CD4-positive, alpha-beta memory T cell (primary cell): Measurements from ENCODE around the gene C9orf57. TPM values are rescaled to one million over a fixed set of nuclear protein-coding genes. Genes with fewer than 3 reads are reported as not detected.
A peak's percentile ranks its signal among the peaks of the same experiment; 100 is the strongest.

ENCODE experiments used
- CTCF ChIA-PET: fragments of 350-600 bp; sonication (Branson Sonifier 250); formaldehyde crosslinking; loops from one replicate; lab custom pipeline; 2021; ENCODE audit warnings: inconsistent platforms; ENCODE audit not compliant: partially characterized antibody; lab: Charles Lee
- POLR2A ChIA-PET: fragments of 350-600 bp; sonication (Branson Sonifier 250); formaldehyde crosslinking; loops from one replicate; lab custom pipeline; 2021; ENCODE audit not compliant: partially characterized antibody; lab: Charles Lee
- DNase-seq, 5 donors: peaks; one replicate each; pipeline versions ENCODE4 v3.0.0 to v3.0.0-alpha.2; 2020 to 2022; ENCODE audit warnings: mixed read lengths in 1 of 5
- H3K27ac ChIP-seq: one replicate; pipeline ENCODE4 v1.7.0; 2013; ENCODE audit warnings: low read depth, low read length
- H3K27me3 ChIP-seq: 2 replicates; pipeline ENCODE4 v1.7.0; 2013; ENCODE audit warnings: mild to moderate bottlenecking, low read length, moderate library complexity; ENCODE audit not compliant: insufficient read depth
- H3K36me3 ChIP-seq: 2 replicates; pipeline ENCODE4 v1.7.0; 2013; ENCODE audit warnings: mild to moderate bottlenecking, low read length, moderate library complexity; ENCODE audit not compliant: insufficient read depth
- H3K4me1 ChIP-seq: 2 replicates; pipeline ENCODE4 v1.7.0; 2013; ENCODE audit warnings: mild to moderate bottlenecking, low read length, moderate library complexity; ENCODE audit not compliant: insufficient read depth
- H3K4me3 ChIP-seq, 2 donors: one replicate each; pipeline ENCODE4 v1.7.0; 2013; ENCODE audit warnings: low read length in 2 of 2, mild to moderate bottlenecking in 1 of 2
- H3K9me3 ChIP-seq, 2 donors: one replicate each; pipeline ENCODE4 v1.7.0; 2013; ENCODE audit warnings: low read length in 2 of 2, control low read depth in 1 of 2; ENCODE audit not compliant: control insufficient read depth in 1 of 2
- H3K27ac Mint-ChIP-seq, 7 donors: one replicate each; pipeline ENCODE4 v1.8.0; 2020 to 2021; ENCODE audit warnings: mixed read lengths in 7 of 7, mild to moderate bottlenecking in 6 of 7, inconsistent platforms in 3 of 7, moderate library complexity in 3 of 7
- H3K27me3 Mint-ChIP-seq, 2 donors: one replicate each; pipeline ENCODE4 v1.8.0; 2020 to 2021; ENCODE audit warnings: mixed read lengths in 2 of 2
- H3K36me3 Mint-ChIP-seq, 2 donors: one replicate each; pipeline ENCODE4 v1.8.0; 2020 to 2021; ENCODE audit warnings: mixed read lengths in 2 of 2, inconsistent platforms in 1 of 2, mild to moderate bottlenecking in 1 of 2
- H3K4me1 Mint-ChIP-seq, 4 donors: one replicate each; pipeline ENCODE4 v1.8.0; 2020 to 2021; ENCODE audit warnings: mixed read lengths in 4 of 4, mild to moderate bottlenecking in 1 of 4
- H3K4me3 Mint-ChIP-seq, 8 donors: one replicate each; pipeline ENCODE4 v1.8.0; 2020 to 2021; ENCODE audit warnings: mixed read lengths in 8 of 8, mild to moderate bottlenecking in 7 of 8, moderate library complexity in 6 of 8, inconsistent platforms in 3 of 8
- H3K9me3 Mint-ChIP-seq, 8 donors: one replicate each; pipeline ENCODE4 v1.8.0; 2020 to 2021; ENCODE audit warnings: mixed read lengths in 8 of 8, mild to moderate bottlenecking in 5 of 8, inconsistent platforms in 3 of 8, moderate library complexity in 1 of 8
- intact Hi-C: fragments of 100-400 bp; cut with micrococcal nuclease; formaldehyde crosslinking; loops from one replicate; pipeline ENCODE4 v1.15.1; 2023
- polyA plus RNA-seq, 2 donors: library from polyadenylated mRNA; unstranded; fragments of 300-500 nt; fragmentation: Illumina TruSeq; gene quantifications; one replicate each; pipeline ENCODE4 v1.2.3, GENCODE V29; 2021
- total RNA-seq, 2 experiments: library from RNA; stranded (reverse); gene quantifications; one replicate each; pipeline ENCODE4 v1.2.3, GENCODE V29; 2021

Gene C9orf57
- total and polyA plus RNA-seq, 4 experiments from 2014 or later, result not detected

- ChIA-PET CTCF (interaction anchor here (0.7 to 10.9 kb wide), 3 partner anchors 17 to 232 kb away, joined by 4 to 111 read pairs (median 27); no protein-coding TSS in a partner anchor), POLR2A (no interaction called here)
- H3K27me3 Mint-ChIP-seq, result peaks cover 9 to 13% of the 10 kb centered on the region in 2 donors
- Histone ChIP-seq H3K27me3 (no peaks in the 10 kb centered on the region), H3K4me3 (no peak overlapping the region), H3K27ac (no peak overlapping the region), H3K4me1 (no peaks in the 10 kb centered on the region), H3K9me3 (no peaks in the 10 kb centered on the region), H3K36me3 (no peaks in the 10 kb centered on the region)
- no peaks in the 10 kb centered on the region for H3K36me3 Mint-ChIP-seq
- H3K4me3 Mint-ChIP-seq, result no peak overlapping the region
- no peak for DNase-seq
- no peaks in the 10 kb centered on the region for H3K9me3 Mint-ChIP-seq
- intact Hi-C loops, result no loop called here
- H3K4me1 Mint-ChIP-seq, result peaks cover 4 to 6% (median 5%) of the 10 kb centered on the region in 4 donors
- H3K27ac Mint-ChIP-seq, result no peak overlapping the region
Measured at GRCh38 chr9:72041775-72042194, 18.6 kb downstream of the C9orf57 start.

GRCh38 chr9:72041369-72041768, 19.0 kb downstream of the C9orf57 start:
- POLR2A ChIA-PET, result no interaction called here
- CTCF ChIA-PET, result interaction anchor here (4.5 to 10.9 kb wide), 2 partner anchors 17 to 24 kb away, joined by 27 to 111 read pairs; no protein-coding TSS in a partner anchor
- H3K9me3 ChIP-seq, result no peaks in the 10 kb centered on the region
- DNase-seq, result no peak
- intact Hi-C loops, result no loop called here
- Mint-ChIP-seq H3K36me3 (no peaks in the 10 kb centered on the region), H3K27ac (no peak overlapping the region), H3K4me3 (no peak overlapping the region), H3K9me3 (no peaks in the 10 kb centered on the region), H3K27me3 (peaks cover 10 to 13% of the 10 kb centered on the region in 2 donors), H3K4me1 (peaks cover 4 to 6% (median 5%) of the 10 kb centered on the region in 4 donors)
- H3K27ac ChIP-seq, result no peak overlapping the region
- H3K4me3 ChIP-seq, result no peak overlapping the region
- no peaks in the 10 kb centered on the region for H3K36me3 ChIP-seq
- no peaks in the 10 kb centered on the region for H3K27me3 ChIP-seq
- H3K4me1 ChIP-seq, result no peaks in the 10 kb centered on the region

- no peaks in the 10 kb centered on the region for H3K4me1 ChIP-seq
- no peak overlapping the region for H3K27ac ChIP-seq
- Mint-ChIP-seq H3K27me3 (peaks cover 9 to 14% of the 10 kb centered on the region in 2 donors), H3K36me3 (no peaks in the 10 kb centered on the region), H3K27ac (no peak overlapping the region), H3K9me3 (no peaks in the 10 kb centered on the region), H3K4me3 (no peak overlapping the region), H3K4me1 (peaks cover 4 to 6% (median 5%) of the 10 kb centered on the region in 4 donors)
- no peaks in the 10 kb centered on the region for H3K9me3 ChIP-seq
- no peak for DNase-seq
- ChIA-PET POLR2A (no interaction called here), CTCF (interaction anchor here (0.7 to 10.9 kb wide), 33 partner anchors 9 to 983 kb away, joined by 3 to 111 read pairs (median 4); no protein-coding TSS in a partner anchor)
- H3K4me3 ChIP-seq, result no peak overlapping the region
- H3K36me3 ChIP-seq, result no peaks in the 10 kb centered on the region
- no peaks in the 10 kb centered on the region for H3K27me3 ChIP-seq
- intact Hi-C loops, result loop anchor here (1.0 kb wide), 4 partner anchors 233 to 1043 kb away; no protein-coding TSS in a partner anchor
Measured at GRCh38 chr9:72039532-72039931, 20.9 kb downstream of the C9orf57 start.

- Histone ChIP-seq H3K4me3 (no peak overlapping the region), H3K36me3 (no peaks in the 10 kb centered on the region), H3K27ac (no peak overlapping the region), H3K27me3 (no peaks in the 10 kb centered on the region), H3K9me3 (no peaks in the 10 kb centered on the region), H3K4me1 (no peaks in the 10 kb centered on the region)
- peak; percentile 40 to 53 (median 49) for DNase-seq
- Mint-ChIP-seq H3K27me3 (peaks cover 9 to 12% of the 10 kb centered on the region in 2 donors), H3K9me3 (no peaks in the 10 kb centered on the region), H3K27ac (peak overlapping the region in 2 of 7 donors; percentile 34 to 39), H3K36me3 (no peaks in the 10 kb centered on the region), H3K4me1 (peaks cover 4 to 6% (median 5%) of the 10 kb centered on the region in 4 donors), H3K4me3 (peak overlapping the region in 3 of 8 donors; percentile 31 to 49 (median 48))
- intact Hi-C loops, result loop anchor here (1.0 kb wide), 4 partner anchors 233 to 1043 kb away; no protein-coding TSS in a partner anchor
- ChIA-PET POLR2A (no interaction called here), CTCF (interaction anchor here (0.7 to 10.9 kb wide), 40 partner anchors 8 to 984 kb away, joined by 3 to 111 read pairs (median 4); no protein-coding TSS in a partner anchor)
Measured at GRCh38 chr9:72038890-72039410, 21.5 kb downstream of the C9orf57 start.

- H3K36me3 ChIP-seq, result no peaks in the 10 kb centered on the region
- Mint-ChIP-seq H3K36me3 (no peaks in the 10 kb centered on the region), H3K9me3 (no peaks in the 10 kb centered on the region), H3K4me1 (peaks cover 4 to 6% (median 5%) of the 10 kb centered on the region in 4 donors), H3K4me3 (no peak overlapping the region), H3K27me3 (peaks cover 9 to 12% of the 10 kb centered on the region in 2 donors), H3K27ac (no peak overlapping the region)
- H3K4me1 ChIP-seq, result no peaks in the 10 kb centered on the region
- CTCF ChIA-PET, result interaction anchor here (0.7 to 10.9 kb wide), 29 partner anchors 8 to 984 kb away, joined by 3 to 111 read pairs (median 6); no protein-coding TSS in a partner anchor
- intact Hi-C loops, result no loop called here
- no peaks in the 10 kb centered on the region for H3K27me3 ChIP-seq
- H3K27ac ChIP-seq, result no peak overlapping the region
- POLR2A ChIA-PET, result no interaction called here
- H3K4me3 ChIP-seq, result no peak overlapping the region
- H3K9me3 ChIP-seq, result no peaks in the 10 kb centered on the region
- DNase-seq, result no peak
Measured at GRCh38 chr9:72038408-72038807, 22.0 kb downstream of the C9orf57 start.

GRCh38 chr9:72037571-72037970, 22.8 kb downstream of the C9orf57 start:
- Mint-ChIP-seq H3K36me3 (no peaks in the 10 kb centered on the region), H3K27ac (no peak overlapping the region), H3K27me3 (peaks cover 9 to 12% of the 10 kb centered on the region in 2 donors), H3K4me1 (peaks cover 4 to 6% (median 5%) of the 10 kb centered on the region in 4 donors), H3K4me3 (no peak overlapping the region), H3K9me3 (peaks cover 0 to 3% (median 0%) of the 10 kb centered on the region in 8 donors)
- H3K4me3 ChIP-seq, result no peak overlapping the region
- no peak overlapping the region for H3K27ac ChIP-seq
- H3K36me3 ChIP-seq, result no peaks in the 10 kb centered on the region
- H3K9me3 ChIP-seq, result no peaks in the 10 kb centered on the region
- DNase-seq, result no peak
- intact Hi-C loops, result no loop called here
- H3K4me1 ChIP-seq, result no peaks in the 10 kb centered on the region
- ChIA-PET CTCF (interaction anchor here (1.6 to 10.9 kb wide), 6 partner anchors 11 to 242 kb away, joined by 4 to 111 read pairs (median 30); no protein-coding TSS in a partner anchor), POLR2A (no interaction called here)
- H3K27me3 ChIP-seq, result no peaks in the 10 kb centered on the region

- H3K36me3 ChIP-seq, result no peaks in the 10 kb centered on the region
- no peak overlapping the region for H3K4me3 Mint-ChIP-seq
- no peaks in the 10 kb centered on the region for H3K4me1 ChIP-seq
- H3K27ac ChIP-seq, result no peak overlapping the region
- H3K4me1 Mint-ChIP-seq, result no peaks in the 10 kb centered on the region
- CTCF ChIA-PET, result interaction anchor here (1.2 to 2.1 kb wide), 2 partner anchors 9 to 426 kb away, joined by 3 to 21 read pairs; no protein-coding TSS in a partner anchor
- H3K9me3 Mint-ChIP-seq, result peaks cover 0 to 4% (median 0%) of the 10 kb centered on the region in 8 donors
- H3K27me3 ChIP-seq, result no peaks in the 10 kb centered on the region
- DNase-seq, result no peak
- H3K36me3 Mint-ChIP-seq, result no peaks in the 10 kb centered on the region
- H3K27ac Mint-ChIP-seq, result no peak overlapping the region
- peaks cover 4 to 7% of the 10 kb centered on the region in 2 donors for H3K27me3 Mint-ChIP-seq
- intact Hi-C loops, result no loop called here
- POLR2A ChIA-PET, result no interaction called here
- H3K9me3 ChIP-seq, result no peaks in the 10 kb centered on the region
- no peak overlapping the region for H3K4me3 ChIP-seq
Measured at GRCh38 chr9:72030767-72031166, 29.6 kb downstream of the C9orf57 start.
